Stimulated activated naive CD4-positive, alpha-beta T cell treated with Interleukin-2 at 50 U/mL for 16 hours (primary cell): ENCODE data around the gene ADGRE1.

Experiments
- DNase-seq: peaks from one replicate; lab custom pipeline; 2025; lab: John Stamatoyannopoulos, UW

Gene ADGRE1

GRCh38 chr19:6875218-6875617 is 12.2 kb upstream of the ADGRE1 start:
- DNase-seq, result no peak

GRCh38 chr19:6876748-6877147 is 10.6 kb upstream of the ADGRE1 start:
- no peak for DNase-seq

DNA sequence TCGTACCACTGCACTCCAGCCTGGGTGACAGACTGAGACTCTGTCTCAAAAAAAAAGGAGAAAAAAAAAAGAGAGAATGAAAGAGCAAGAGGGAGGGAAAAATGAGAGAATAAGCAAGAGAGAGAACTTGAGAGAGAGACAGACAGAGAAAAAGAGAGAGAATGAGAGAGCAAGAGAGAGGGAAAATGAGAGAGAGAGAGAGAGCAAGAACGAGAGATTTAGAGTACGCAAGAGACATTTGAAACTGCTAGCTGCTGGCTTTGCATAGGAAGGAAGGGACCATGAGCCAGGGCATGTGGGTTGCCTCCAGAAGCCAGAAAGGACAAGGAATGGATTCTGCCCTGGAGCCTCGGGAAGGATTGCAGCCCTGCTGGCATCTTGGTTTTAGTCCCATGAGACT is 9.6 kb upstream of the ADGRE1 start:
- DNase-seq, result no peak

DNA sequence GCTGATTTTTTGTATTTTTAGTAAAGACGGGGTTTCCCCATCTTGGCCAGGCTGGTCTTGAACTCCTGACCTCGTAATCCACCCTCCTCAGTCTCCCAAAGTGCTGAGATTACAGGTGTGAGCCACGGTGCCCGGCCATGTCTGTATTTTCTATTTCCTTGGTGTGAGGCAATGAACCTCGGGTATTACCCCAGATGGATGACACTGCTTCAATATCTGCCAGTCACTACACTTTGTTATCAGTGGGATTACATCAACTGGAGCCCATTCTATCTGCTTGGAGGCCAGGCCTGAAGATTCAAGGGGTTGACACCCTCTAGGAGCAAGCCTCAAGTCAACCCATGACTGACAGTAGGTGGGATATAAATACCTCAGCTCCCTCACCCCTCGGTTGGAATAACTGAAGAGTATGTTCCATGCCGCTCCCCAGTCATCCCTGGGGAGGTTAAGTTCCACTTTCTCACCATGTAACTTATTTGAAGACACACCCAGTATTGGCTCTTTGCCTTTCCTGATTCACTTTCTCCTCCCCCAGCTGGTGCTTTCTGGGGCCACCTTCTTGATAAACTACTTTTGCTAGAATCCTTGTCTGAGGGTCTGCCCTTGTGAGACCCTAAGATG is 992 bp upstream of the ADGRE1 start:
- DNase-seq, result no peak

GRCh38 chr19:6888967-6889366 is 1.6 kb downstream of the ADGRE1 start:
- no peak for DNase-seq

- no peak for DNase-seq
Measured at GRCh38 chr19:6890401-6890913, 3.1 kb downstream of the ADGRE1 start.

DNA sequence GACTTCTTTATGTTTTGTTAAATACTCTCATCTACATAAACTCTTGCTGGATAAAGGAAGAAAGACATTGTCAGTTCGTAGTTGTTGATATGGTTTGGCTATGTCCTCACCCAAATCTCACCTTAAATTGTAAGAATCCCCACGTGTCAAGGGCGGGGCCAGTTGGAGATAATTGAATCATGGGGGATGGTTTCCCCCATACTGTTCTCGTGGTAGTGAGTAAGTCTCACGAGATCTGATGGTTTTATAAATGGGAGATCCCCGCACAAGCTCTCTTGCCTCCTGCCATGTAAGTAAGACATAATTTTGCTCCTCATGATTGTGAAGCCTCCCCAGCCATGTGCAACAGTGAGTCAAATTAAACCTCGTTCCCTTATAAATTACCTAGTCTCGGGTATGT is 3.6 kb downstream of the ADGRE1 start:
- peak; percentile 16 for DNase-seq

- DNase-seq, result no peak
Measured at GRCh38 chr19:6891761-6892385, 4.5 kb downstream of the ADGRE1 start.

GRCh38 chr19:6894313-6894712 is 6.9 kb downstream of the ADGRE1 start:
- no peak for DNase-seq

GRCh38 chr19:6903446-6903845 is 16.1 kb downstream of the ADGRE1 start:
- no peak for DNase-seq

GRCh38 chr19:6906559-6907060 is 19.2 kb downstream of the ADGRE1 start:
- no peak for DNase-seq

DNA sequence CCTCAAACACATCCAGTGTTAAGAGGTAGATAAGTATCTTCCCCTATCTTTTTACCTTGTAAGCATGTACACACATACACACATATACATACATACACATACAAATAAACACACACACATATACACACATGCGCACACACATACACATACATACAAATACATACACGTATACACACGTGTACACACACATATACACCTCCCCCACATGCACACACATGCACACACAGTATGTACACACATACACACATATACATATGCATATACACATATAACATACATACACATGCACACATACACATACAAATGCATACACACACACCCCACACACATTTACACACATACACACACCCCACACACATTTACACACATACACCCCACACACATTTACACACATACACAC is 24.1 kb downstream of the ADGRE1 start:
- no peak for DNase-seq

- no peak for DNase-seq
Measured at GRCh38 chr19:6914321-6914720, 26.9 kb downstream of the ADGRE1 start.

DNA sequence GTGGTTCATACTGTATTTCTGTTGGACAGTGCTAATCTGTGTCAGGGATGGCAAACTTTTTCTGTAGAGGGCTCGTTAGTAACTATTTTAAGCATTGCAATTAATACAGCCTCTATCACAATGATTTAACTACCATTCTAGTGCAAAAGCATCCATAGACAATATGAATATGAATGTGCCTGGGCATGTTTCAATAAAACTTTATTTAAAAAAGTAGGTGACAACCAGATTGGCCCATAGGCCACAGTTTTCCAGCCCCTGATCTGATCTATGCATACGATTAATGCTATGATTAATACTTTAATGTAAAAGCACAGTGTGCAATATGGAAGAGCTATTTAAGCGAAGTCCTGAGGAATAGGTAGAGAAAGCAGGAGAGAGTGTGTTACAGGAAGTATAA is 29.6 kb downstream of the ADGRE1 start:
- DNase-seq, result no peak

DNA sequence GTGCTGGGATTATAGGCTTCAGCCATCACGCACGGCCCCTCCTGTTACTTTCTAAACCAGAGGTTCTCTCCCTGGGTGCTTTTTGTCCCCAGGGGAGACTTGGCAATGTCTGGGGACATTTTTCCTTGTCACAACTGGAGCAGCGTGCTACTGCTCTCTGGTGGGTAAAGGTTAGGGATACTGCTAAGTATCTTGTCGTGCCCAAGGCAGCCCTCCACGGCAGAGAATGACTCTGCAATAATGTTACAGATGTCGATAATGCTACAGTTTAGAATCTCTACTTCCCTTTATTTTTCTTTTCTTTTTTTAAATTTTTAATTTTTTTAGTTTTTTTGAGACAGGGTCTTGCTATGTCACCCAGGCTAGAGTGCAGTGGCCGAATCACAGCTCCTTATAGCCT is 38.0 kb downstream of the ADGRE1 start:
- DNase-seq, result no peak

DNA sequence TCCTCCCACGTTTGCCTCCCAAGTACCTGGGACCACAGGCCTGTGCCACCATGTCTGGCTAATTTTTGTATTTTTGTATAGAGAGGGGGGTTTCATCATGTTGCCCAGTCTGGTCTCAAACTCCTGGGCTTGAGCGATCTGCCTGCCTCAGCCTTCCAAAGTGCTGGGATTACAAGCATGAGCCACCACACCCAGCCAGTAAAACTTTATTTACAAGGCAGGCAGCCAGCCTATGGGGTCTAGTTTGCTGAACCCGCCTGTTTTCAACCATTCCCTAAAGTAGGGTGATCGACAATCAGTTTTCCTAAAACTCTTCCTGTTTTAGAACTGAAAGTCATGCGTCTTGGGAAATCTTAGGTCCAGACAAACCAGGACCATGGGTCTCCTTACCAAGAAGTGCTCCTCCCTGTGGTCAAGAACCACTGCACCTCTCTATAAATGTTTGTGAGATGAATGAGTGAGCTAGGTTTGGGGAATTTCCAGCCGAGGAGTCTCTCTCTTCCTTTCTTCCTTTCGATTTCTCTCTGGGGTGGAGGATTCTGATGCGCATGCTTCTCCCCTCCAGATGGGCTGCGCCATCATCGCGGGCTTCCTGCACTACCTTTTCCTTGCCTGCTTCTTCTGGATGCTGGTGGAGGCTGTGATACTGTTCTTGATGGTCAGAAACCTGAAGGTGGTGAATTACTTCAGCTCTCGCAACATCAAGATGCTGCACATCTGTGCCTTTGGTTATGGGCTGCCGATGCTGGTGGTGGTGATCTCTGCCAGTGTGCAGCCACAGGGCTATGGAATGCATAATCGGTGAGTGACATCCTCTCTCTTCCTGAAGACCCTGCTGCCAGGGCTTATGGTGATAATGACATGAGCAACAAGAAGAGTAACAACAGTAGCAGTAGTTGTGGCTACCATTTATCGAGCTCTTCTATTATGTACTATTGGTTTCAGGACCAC is 38.7 kb downstream of the ADGRE1 start:
- DNase-seq, result no peak

DNA sequence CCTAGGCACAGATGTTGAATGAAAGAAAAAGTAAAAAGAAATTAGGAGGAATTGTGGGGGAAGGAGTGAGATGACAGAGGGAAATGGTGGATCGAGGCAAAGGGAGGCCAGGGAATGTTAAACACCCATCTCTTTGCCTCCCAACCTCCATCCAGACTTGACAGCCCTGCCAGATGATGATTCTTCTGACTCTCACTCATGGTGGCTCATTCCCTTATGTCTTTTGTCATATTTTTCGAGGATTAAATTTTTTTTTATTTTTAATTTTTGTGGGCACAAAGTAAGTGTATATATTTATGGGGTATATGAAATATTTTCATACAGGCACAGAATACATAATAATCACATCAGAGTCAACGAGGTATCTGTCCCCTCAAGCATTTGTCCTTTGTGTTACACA is 42.8 kb downstream of the ADGRE1 start:
- DNase-seq, result no peak

- no peak for DNase-seq
Measured at GRCh38 chr19:6935069-6935468, 47.7 kb downstream of the ADGRE1 start.

DNA sequence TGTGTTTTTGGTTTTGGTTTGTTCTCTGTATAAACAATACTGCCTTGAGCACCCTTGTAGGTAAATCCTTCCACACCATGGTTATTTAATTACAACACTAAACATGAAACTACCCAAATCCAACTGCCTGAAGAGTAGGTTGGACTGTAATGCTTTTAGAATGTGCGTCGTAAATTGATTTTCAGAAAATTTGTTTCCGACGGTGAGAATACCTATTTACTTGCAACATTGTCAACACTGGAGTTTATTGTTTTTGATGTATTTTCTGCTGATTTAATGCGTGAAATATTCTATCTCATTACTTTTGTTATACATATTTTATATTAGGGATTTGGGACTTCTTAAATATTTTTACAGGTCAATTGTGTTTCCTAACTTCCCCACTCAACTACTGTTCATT is 48.2 kb downstream of the ADGRE1 start:
- DNase-seq, result no peak

DNA sequence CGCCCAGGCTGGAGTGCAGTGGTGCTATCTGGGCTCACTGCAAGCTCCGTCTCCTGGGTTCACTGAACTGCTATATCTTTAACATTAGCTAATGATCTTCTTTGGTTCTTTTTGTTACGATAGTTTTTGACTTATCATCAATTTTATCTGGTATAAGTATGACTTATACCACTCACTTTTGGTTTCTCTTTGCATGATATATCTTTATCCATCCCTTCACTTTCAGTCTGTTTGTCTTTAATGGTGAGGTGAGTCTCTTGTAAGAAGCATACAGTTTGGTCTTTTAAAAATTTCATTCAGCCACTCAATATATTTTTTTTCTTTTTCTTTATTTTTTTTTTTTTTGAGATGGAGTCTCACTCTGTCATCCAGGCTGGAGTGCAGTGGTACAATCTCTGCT is 58.4 kb downstream of the ADGRE1 start:
- no peak for DNase-seq

DNA sequence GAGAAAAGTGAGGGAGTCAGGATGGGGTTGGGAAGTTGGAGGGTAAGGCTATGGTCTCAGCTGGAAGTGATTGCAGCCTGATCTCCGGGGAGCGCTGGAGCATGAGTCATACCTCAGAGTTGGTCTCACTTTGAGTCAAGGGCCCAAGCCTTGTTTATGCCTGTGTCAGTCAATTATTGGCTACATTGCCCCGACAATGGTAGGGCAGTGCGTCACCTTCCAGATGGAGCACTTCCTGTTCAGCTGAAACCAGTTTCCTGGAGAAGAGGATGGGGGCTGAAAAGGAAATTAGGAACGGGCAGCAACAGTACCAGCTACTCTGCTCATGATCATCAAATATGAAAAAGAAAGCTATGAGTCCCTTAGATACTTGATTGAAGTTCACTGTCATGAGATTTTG is 60.4 kb downstream of the ADGRE1 start:
- peak; percentile 31 for DNase-seq

DNA sequence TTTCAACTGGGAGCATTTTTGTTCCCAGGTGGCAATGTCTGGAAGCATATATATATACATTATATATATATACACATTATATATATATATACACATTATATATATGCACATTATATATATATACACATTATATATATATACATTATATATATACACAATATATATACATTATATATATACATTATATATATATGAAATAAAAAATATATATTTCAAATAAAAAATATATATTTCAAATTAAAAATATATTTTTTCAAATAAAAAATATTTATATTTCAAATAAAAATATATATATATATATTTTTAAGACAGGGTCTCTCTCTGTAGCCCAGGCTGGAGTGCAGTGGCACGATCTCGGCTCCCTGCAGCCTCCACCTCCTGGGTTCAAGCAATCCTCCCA is 61.5 kb downstream of the ADGRE1 start:
- no peak for DNase-seq

DNA sequence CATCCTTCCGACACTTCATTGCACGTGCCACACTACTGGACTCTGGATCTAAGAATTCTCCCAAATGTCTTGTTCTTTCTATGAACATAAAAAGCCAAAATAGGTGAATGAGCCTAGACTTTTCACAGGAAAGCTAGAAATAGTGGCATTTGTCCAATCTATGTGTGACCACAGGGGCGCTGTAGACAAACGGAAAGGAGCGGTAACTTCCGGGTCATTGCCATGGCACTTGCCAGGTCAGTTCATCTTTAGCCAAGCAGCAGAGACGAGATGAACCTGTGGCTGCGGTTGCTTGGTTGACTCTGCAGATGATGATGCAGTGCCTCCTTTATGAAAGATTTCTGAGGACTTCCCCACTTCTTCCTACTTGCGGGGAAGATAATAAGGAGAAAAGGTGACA is 65.6 kb downstream of the ADGRE1 start:
- DNase-seq, result no peak
